ENCODE measurements around the gene NAIF1.

NAIF1 gene

GRCh38 chr9:128054087-128054486 lies 13.0 kb downstream of the NAIF1 start:
- no peak for TF ChIP-seq CTCF (conservative IDR thresholded peaks at IDR 0.05; ENCODE audit: low read length)
- DNase-seq (ENCODE audit: low read depth): no peak
- no peak overlapping the region for H3K4me3 ChIP-seq (ENCODE audit: low read length)

- H3K4me3 ChIP-seq (ENCODE audit: low read length): no peak overlapping the region
- no peak for TF ChIP-seq CTCF (conservative IDR thresholded peaks at IDR 0.05; ENCODE audit: low read length)
- no peak for DNase-seq (ENCODE audit: low read depth)
Measured at GRCh38 chr9:128053560-128053959, 13.6 kb downstream of the NAIF1 start.

- TF ChIP-seq CTCF (conservative IDR thresholded peaks at IDR 0.05; ENCODE audit: low read length): no peak
- no peak overlapping the region for H3K4me3 ChIP-seq (ENCODE audit: low read length)
- DNase-seq (ENCODE audit: low read depth): no peak
Measured at GRCh38 chr9:128051932-128052709, 15.0 kb downstream of the NAIF1 start.

- H3K4me3 ChIP-seq (ENCODE audit: low read length): no peak overlapping the region
- no peak for TF ChIP-seq CTCF (conservative IDR thresholded peaks at IDR 0.05; ENCODE audit: low read length)
- no peak for DNase-seq (ENCODE audit: low read depth)
Measured at GRCh38 chr9:128049843-128050242, 17.3 kb downstream of the NAIF1 start.

GRCh38 chr9:128048663-128049062 lies 18.5 kb downstream of the NAIF1 start:
- no peak for TF ChIP-seq CTCF (conservative IDR thresholded peaks at IDR 0.05; ENCODE audit: low read length)
- DNase-seq (ENCODE audit: low read depth): no peak
- no peak overlapping the region for H3K4me3 ChIP-seq (ENCODE audit: low read length)

- no peak for DNase-seq (ENCODE audit: low read depth)
Measured at GRCh38 chr9:128047231-128047630, 19.9 kb downstream of the NAIF1 start.

More at GRCh38 chr9:128047231-128047630, 19.9 kb downstream of the NAIF1 start:
- TF ChIP-seq CTCF (conservative IDR thresholded peaks at IDR 0.05; ENCODE audit: low read length): no peak
- no peak overlapping the region for H3K4me3 ChIP-seq (ENCODE audit: low read length)

All from AG10803 (cell line).